EH (cell line): Measurements from ENCODE around the gene LRRK1.

Source experiments
- DNase-seq: peaks from one replicate; pipeline ENCODE4 v3.0.0-alpha.2; 2015; ENCODE audit warnings: low read depth

LRRK1 gene

DNA sequence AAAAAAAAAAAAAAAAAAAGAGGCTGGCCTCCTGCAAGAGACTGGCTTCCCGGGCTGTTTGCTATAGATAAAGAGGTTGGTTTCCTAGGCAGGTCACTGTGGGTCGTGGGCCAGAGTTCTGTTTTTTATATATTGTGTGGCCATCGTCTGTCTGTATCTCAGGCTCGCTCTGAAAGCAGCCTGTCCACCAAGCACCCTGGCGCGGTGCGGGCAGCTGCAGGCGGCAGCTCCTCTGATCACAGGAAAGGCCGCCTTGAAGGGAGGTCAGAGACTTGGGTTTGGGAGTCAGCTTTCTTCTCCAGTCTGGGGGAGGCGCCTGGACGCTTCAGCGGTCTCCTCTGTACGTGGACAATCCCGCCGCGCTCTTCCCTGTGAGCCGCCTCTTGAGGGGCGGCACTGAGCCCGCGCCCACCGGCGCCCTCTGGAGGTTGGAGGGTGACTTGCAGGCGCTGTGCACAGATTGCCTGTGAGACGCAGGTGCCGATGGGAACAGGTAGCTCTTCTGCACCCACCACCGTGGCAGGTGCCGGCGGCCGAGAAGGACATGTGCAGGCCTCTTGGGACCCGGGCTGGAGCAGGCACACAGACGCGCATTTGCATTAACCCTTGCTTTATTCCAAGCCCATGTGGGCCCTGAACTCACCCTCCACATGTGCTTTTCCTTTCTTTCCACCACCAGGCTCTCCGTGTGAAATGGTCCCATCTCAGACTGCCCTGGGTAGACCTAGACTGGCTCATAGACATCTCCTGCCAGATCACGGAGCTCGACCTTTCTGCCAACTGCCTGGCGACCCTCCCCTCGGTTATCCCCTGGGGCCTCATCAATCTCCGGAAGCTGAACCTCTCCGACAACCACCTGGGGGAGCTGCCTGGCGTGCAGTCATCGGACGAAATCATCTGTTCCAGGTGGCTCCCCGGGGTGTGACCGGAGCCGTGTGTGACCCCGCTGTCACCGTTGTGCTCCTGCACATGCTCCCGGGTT, 89.3 kb downstream of the LRRK1 start:
- DNase-seq: no peak

GRCh38 chr15:101009176-101009575, 90.0 kb downstream of the LRRK1 start:
- no peak for DNase-seq

DNA sequence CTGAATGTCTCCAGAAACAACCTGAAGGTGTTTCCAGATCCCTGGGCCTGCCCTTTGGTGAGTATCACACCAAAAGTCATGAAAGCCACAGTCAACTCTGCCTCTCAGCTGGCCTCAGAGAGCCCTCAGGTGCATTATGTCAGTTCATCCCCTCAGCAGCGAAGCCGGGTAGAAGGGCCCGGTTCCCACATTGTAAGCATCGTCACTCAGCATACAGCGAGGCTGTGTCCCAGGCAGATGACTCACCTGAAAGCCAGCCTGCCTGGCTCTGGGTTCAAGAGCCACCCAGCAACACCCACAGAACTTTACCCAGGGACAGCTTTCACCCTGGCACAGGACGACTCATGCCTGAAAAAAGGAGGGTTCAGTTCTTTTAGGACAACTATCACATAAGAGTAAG, 91.6 kb downstream of the LRRK1 start:
- DNase-seq: no peak

- DNase-seq: no peak
These were observed 93.4 kb downstream of the LRRK1 start for GRCh38 chr15:101012326-101013200.

DNA sequence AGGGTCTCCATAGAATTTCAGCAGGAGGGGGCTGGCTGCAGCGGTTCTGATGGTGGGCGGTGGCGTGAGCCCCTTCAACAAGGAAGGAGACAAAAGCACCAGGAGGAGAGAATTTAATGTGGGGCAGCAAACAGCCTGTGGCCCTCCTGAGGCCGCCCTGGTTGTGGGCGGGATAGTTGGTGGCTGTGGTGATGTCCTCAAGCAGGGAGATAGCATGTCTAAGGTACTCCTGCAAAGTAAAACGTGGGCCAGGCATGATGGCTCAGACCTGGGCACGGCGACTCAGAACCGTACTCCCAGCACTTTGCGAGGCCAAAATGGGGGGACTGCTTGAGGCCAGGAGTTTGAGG, 94.0 kb downstream of the LRRK1 start:
- no peak for DNase-seq

- DNase-seq: no peak
These were observed 94.9 kb downstream of the LRRK1 start for GRCh38 chr15:101013769-101014675.

GRCh38 chr15:101014921-101015841, 96.0 kb downstream of the LRRK1 start:
- peak; percentile 72 for DNase-seq

GRCh38 chr15:101016581-101016980, 97.4 kb downstream of the LRRK1 start:
- no peak for DNase-seq

- no peak for DNase-seq
These were observed 98.1 kb downstream of the LRRK1 start for GRCh38 chr15:101017093-101017754.

GRCh38 chr15:101018016-101018415, 98.9 kb downstream of the LRRK1 start:
- no peak for DNase-seq

- no peak for DNase-seq
These were observed 99.3 kb downstream of the LRRK1 start for GRCh38 chr15:101018450-101018849.

DNA sequence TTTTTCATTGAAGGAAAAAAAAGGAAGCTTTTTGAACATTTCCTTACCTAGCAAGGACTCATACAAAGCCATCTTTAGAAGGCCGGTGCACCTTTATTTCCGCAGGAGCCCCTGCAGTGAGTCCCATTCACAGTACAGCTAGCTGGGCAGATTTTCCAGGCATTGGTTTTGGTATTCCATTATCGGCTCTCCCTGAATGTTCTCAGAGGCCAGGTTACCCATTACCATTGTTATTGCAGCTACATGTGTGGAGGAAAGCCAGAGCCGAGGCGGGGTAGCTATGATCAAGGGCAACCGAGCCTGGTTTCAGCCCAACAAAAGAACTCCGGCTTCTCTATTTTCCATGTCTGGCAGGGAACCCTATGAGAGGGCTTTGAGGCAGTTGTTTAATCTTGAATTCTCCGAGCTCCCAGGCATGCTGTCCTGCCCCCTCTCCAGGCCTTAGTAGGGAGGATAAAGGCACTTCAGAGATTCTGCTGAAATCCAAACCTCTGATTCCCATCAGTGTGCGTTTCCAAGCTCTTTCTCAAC, 100.3 kb downstream of the LRRK1 start:
- no peak for DNase-seq

GRCh38 chr15:101020451-101020850, 101.3 kb downstream of the LRRK1 start:
- no peak for DNase-seq

GRCh38 chr15:101020945-101021344, 101.8 kb downstream of the LRRK1 start:
- DNase-seq: no peak

DNA sequence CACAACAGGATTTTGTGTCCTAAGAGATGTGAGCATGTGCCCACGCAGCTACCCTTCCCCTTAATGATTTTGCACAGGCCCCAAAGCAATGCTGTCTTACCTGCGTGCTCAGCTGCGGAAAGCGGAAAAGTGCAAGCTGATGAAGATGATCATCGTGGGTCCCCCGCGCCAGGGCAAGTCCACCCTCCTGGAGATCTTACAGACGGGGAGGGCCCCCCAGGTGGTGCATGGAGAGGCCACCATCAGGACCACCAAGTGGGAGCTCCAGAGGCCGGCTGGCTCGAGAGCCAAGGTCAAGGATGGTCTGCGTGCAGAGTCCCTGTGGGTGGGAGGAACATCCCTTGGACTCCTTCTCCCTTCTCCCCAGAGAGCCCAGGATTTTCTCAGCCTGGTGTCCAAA, 103.1 kb downstream of the LRRK1 start:
- no peak for DNase-seq

GRCh38 chr15:101022876-101023275, 103.7 kb downstream of the LRRK1 start:
- DNase-seq: no peak

DNA sequence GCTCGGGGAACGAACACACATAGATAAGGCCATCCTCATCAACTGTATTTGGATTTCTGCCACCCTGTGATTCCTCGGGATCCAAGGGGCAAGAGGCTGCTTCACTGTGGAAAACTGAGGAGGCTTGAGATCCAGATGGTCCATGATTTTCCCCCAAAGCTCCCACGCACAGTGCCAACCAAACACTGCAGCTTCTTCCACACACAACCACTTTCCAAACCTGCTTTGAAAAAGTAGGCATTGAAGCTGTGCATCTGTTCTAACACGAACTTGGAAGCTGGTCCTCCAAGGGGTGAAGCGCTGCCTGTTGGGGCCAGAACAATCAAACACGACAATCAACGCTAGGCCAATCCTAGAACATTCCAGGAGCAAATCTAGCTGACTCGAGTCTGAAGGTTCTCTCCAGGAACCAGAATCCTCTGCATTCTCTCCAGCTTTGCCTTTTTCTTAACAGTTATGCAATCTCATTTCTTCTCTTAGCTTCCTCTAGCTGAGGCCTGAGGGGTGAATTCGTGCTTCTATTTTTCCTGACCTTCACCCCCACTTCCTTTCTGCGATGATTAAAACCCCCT, 104.4 kb downstream of the LRRK1 start:
- DNase-seq: no peak

- DNase-seq: peak; percentile 30
These were observed 105.0 kb downstream of the LRRK1 start for GRCh38 chr15:101024073-101024695.
